Measurements from ENCODE around the gene TXNDC11.

TXNDC11 gene

GRCh38 chr16:11639925-11640899 lies 102.4 kb downstream of the TXNDC11 start:
- Histone ChIP-seq H3K4me3 (ENCODE audit: low read length) (peak overlapping the region; percentile 38), H3K36me3 (ENCODE audit: control insufficient read depth, insufficient read depth, low read length, severe bottlenecking) (no peaks in the 10 kb centered on the region), H3K9ac (ENCODE audit: low read length) (peak overlapping the region; percentile 66), H3K27me3 (replicated peaks; ENCODE audit: control insufficient read depth, insufficient read depth, low read length) (peaks cover 6% of the 10 kb centered on the region), H3K9me3 (ENCODE audit: control insufficient read depth, low read length) (no peaks in the 10 kb centered on the region), H3K4me1 (ENCODE audit: control insufficient read depth, insufficient read depth, low read length) (peaks cover 18% of the 10 kb centered on the region)
- DNase-seq (ENCODE audit: low read depth): peak; percentile 99

- DNase-seq (ENCODE audit: low read depth): no peak
- Histone ChIP-seq H3K4me1 (ENCODE audit: control insufficient read depth, insufficient read depth, low read length) (peaks cover 20% of the 10 kb centered on the region), H3K27me3 (replicated peaks; ENCODE audit: control insufficient read depth, insufficient read depth, low read length) (peaks cover 5% of the 10 kb centered on the region), H3K9ac (ENCODE audit: low read length) (no peak overlapping the region), H3K36me3 (ENCODE audit: control insufficient read depth, insufficient read depth, low read length, severe bottlenecking) (no peaks in the 10 kb centered on the region), H3K9me3 (ENCODE audit: control insufficient read depth, low read length) (no peaks in the 10 kb centered on the region), H3K4me3 (ENCODE audit: low read length) (no peak overlapping the region)
Observed at GRCh38 chr16:11639008-11639562, 103.6 kb downstream of the TXNDC11 start.

- DNase-seq (ENCODE audit: low read depth): peak; percentile 69
Observed at GRCh38 chr16:11638140-11638539, 104.5 kb downstream of the TXNDC11 start.

GRCh38 chr16:11637320-11637719 lies 105.3 kb downstream of the TXNDC11 start:
- H3K9me3 ChIP-seq (ENCODE audit: control insufficient read depth, low read length): no peaks in the 10 kb centered on the region
- H3K9ac ChIP-seq (ENCODE audit: low read length): no peak overlapping the region
- no peaks in the 10 kb centered on the region for H3K27me3 ChIP-seq (replicated peaks; ENCODE audit: control insufficient read depth, insufficient read depth, low read length)
- peaks cover 36% of the 10 kb centered on the region for H3K4me1 ChIP-seq (ENCODE audit: control insufficient read depth, insufficient read depth, low read length)
- H3K36me3 ChIP-seq (ENCODE audit: control insufficient read depth, insufficient read depth, low read length, severe bottlenecking): no peaks in the 10 kb centered on the region
- DNase-seq (ENCODE audit: low read depth): no peak
- H3K4me3 ChIP-seq (ENCODE audit: low read length): no peak overlapping the region

More at GRCh38 chr16:11638140-11638539, 104.5 kb downstream of the TXNDC11 start:
- H3K9ac ChIP-seq (ENCODE audit: low read length): no peak overlapping the region
- peaks cover 28% of the 10 kb centered on the region for H3K4me1 ChIP-seq (ENCODE audit: control insufficient read depth, insufficient read depth, low read length)
- H3K27me3 ChIP-seq (replicated peaks; ENCODE audit: control insufficient read depth, insufficient read depth, low read length): peaks cover 2% of the 10 kb centered on the region
- no peaks in the 10 kb centered on the region for H3K9me3 ChIP-seq (ENCODE audit: control insufficient read depth, low read length)
- H3K4me3 ChIP-seq (ENCODE audit: low read length): no peak overlapping the region
- no peaks in the 10 kb centered on the region for H3K36me3 ChIP-seq (ENCODE audit: control insufficient read depth, insufficient read depth, low read length, severe bottlenecking)

- H3K9ac ChIP-seq (ENCODE audit: low read length): no peak overlapping the region
- DNase-seq (ENCODE audit: low read depth): no peak
- H3K4me3 ChIP-seq (ENCODE audit: low read length): no peak overlapping the region
- no peaks in the 10 kb centered on the region for H3K36me3 ChIP-seq (ENCODE audit: control insufficient read depth, insufficient read depth, low read length, severe bottlenecking)
- H3K4me1 ChIP-seq (ENCODE audit: control insufficient read depth, insufficient read depth, low read length): peaks cover 38% of the 10 kb centered on the region
- H3K9me3 ChIP-seq (ENCODE audit: control insufficient read depth, low read length): no peaks in the 10 kb centered on the region
- no peaks in the 10 kb centered on the region for H3K27me3 ChIP-seq (replicated peaks; ENCODE audit: control insufficient read depth, insufficient read depth, low read length)
Observed at GRCh38 chr16:11636172-11636721, 106.4 kb downstream of the TXNDC11 start.

GRCh38 chr16:11635679-11636171 lies 106.9 kb downstream of the TXNDC11 start:
- Histone ChIP-seq H3K9me3 (ENCODE audit: control insufficient read depth, low read length) (no peaks in the 10 kb centered on the region), H3K36me3 (ENCODE audit: control insufficient read depth, insufficient read depth, low read length, severe bottlenecking) (no peaks in the 10 kb centered on the region), H3K27me3 (replicated peaks; ENCODE audit: control insufficient read depth, insufficient read depth, low read length) (no peaks in the 10 kb centered on the region), H3K9ac (ENCODE audit: low read length) (no peak overlapping the region), H3K4me3 (ENCODE audit: low read length) (no peak overlapping the region), H3K4me1 (ENCODE audit: control insufficient read depth, insufficient read depth, low read length) (peaks cover 33% of the 10 kb centered on the region)
- DNase-seq (ENCODE audit: low read depth): no peak

- Histone ChIP-seq H3K4me3 (ENCODE audit: low read length) (no peak overlapping the region), H3K9ac (ENCODE audit: low read length) (no peak overlapping the region), H3K36me3 (ENCODE audit: control insufficient read depth, insufficient read depth, low read length, severe bottlenecking) (no peaks in the 10 kb centered on the region), H3K27me3 (replicated peaks; ENCODE audit: control insufficient read depth, insufficient read depth, low read length) (no peaks in the 10 kb centered on the region), H3K4me1 (ENCODE audit: control insufficient read depth, insufficient read depth, low read length) (peaks cover 27% of the 10 kb centered on the region), H3K9me3 (ENCODE audit: control insufficient read depth, low read length) (no peaks in the 10 kb centered on the region)
- DNase-seq (ENCODE audit: low read depth): no peak
Observed at GRCh38 chr16:11635113-11635652, 107.5 kb downstream of the TXNDC11 start.

- no peaks in the 10 kb centered on the region for H3K9me3 ChIP-seq (ENCODE audit: control insufficient read depth, low read length)
- H3K4me1 ChIP-seq (ENCODE audit: control insufficient read depth, insufficient read depth, low read length): peaks cover 21% of the 10 kb centered on the region
- no peaks in the 10 kb centered on the region for H3K27me3 ChIP-seq (replicated peaks; ENCODE audit: control insufficient read depth, insufficient read depth, low read length)
- no peak overlapping the region for H3K9ac ChIP-seq (ENCODE audit: low read length)
- no peak overlapping the region for H3K4me3 ChIP-seq (ENCODE audit: low read length)
- DNase-seq (ENCODE audit: low read depth): no peak
- no peaks in the 10 kb centered on the region for H3K36me3 ChIP-seq (ENCODE audit: control insufficient read depth, insufficient read depth, low read length, severe bottlenecking)
Observed at GRCh38 chr16:11634312-11634711, 108.3 kb downstream of the TXNDC11 start.

GRCh38 chr16:11633113-11633512 lies 109.5 kb downstream of the TXNDC11 start:
- Histone ChIP-seq H3K36me3 (ENCODE audit: control insufficient read depth, insufficient read depth, low read length, severe bottlenecking) (no peaks in the 10 kb centered on the region), H3K4me3 (ENCODE audit: low read length) (no peak overlapping the region), H3K4me1 (ENCODE audit: control insufficient read depth, insufficient read depth, low read length) (peaks cover 21% of the 10 kb centered on the region), H3K9ac (ENCODE audit: low read length) (peak overlapping the region; percentile 63), H3K9me3 (ENCODE audit: control insufficient read depth, low read length) (no peaks in the 10 kb centered on the region), H3K27me3 (replicated peaks; ENCODE audit: control insufficient read depth, insufficient read depth, low read length) (no peaks in the 10 kb centered on the region)
- no peak for DNase-seq (ENCODE audit: low read depth)

- Histone ChIP-seq H3K36me3 (ENCODE audit: control insufficient read depth, insufficient read depth, low read length, severe bottlenecking) (no peaks in the 10 kb centered on the region), H3K4me3 (ENCODE audit: low read length) (no peak overlapping the region), H3K9ac (ENCODE audit: low read length) (peak overlapping the region; percentile 63), H3K9me3 (ENCODE audit: control insufficient read depth, low read length) (no peaks in the 10 kb centered on the region), H3K27me3 (replicated peaks; ENCODE audit: control insufficient read depth, insufficient read depth, low read length) (no peaks in the 10 kb centered on the region), H3K4me1 (ENCODE audit: control insufficient read depth, insufficient read depth, low read length) (peaks cover 21% of the 10 kb centered on the region)
- peak; percentile 96 for DNase-seq (ENCODE audit: low read depth)
Observed at GRCh38 chr16:11632455-11632939, 110.2 kb downstream of the TXNDC11 start.

GRCh38 chr16:11631214-11631613 lies 111.4 kb downstream of the TXNDC11 start:
- Histone ChIP-seq H3K9ac (ENCODE audit: low read length) (no peak overlapping the region), H3K4me3 (ENCODE audit: low read length) (no peak overlapping the region), H3K9me3 (ENCODE audit: control insufficient read depth, low read length) (no peaks in the 10 kb centered on the region), H3K4me1 (ENCODE audit: control insufficient read depth, insufficient read depth, low read length) (peaks cover 21% of the 10 kb centered on the region), H3K27me3 (replicated peaks; ENCODE audit: control insufficient read depth, insufficient read depth, low read length) (no peaks in the 10 kb centered on the region), H3K36me3 (ENCODE audit: control insufficient read depth, insufficient read depth, low read length, severe bottlenecking) (no peaks in the 10 kb centered on the region)
- no peak for DNase-seq (ENCODE audit: low read depth)

Measured in adipocyte (in vitro differentiated cells).